Neutrophil (primary cell): Measurements from ENCODE around the gene FRMPD4.

ENCODE experiments used
- H3K27ac ChIP-seq: fragments of 200-600 bp; sonication (generic); 2 replicates; pipeline ENCODE4 v1.5.1; 2016; ENCODE audit warnings: mild to moderate bottlenecking, moderate library complexity
- H3K27me3 ChIP-seq: fragments of 200-600 bp; sonication (generic); 2 replicates; pipeline ENCODE4 v1.6.0; 2016; ENCODE audit warnings: mild to moderate bottlenecking
- H3K36me3 ChIP-seq: fragments of 200-600 bp; sonication (generic); 2 replicates; pipeline ENCODE4 v1.5.1; 2017
- H3K4me1 ChIP-seq, 2 experiments: fragments of 200-600 bp in 1 of 2; sonication (generic) in 1 of 2; 1 replicate in 1 of 2; 2 replicates in 1 of 2; pipeline versions ENCODE4 v1.5.1 to v1.6.1; 2013 to 2016; ENCODE audit warnings: low read depth in 1 of 2, low read length in 1 of 2, mild to moderate bottlenecking in 1 of 2, moderate library complexity in 1 of 2; ENCODE audit not compliant: control insufficient read depth in 1 of 2, insufficient read depth in 1 of 2
- H3K4me3 ChIP-seq, 2 experiments: fragments of 200-600 bp in 1 of 2; sonication (generic) in 1 of 2; 1 replicate in 1 of 2; 2 replicates in 1 of 2; pipeline ENCODE4 v1.5.1; 2013 to 2016; ENCODE audit warnings: low read depth in 1 of 2, low read length in 1 of 2, mild to moderate bottlenecking in 1 of 2, moderate library complexity in 1 of 2
- H3K9me3 ChIP-seq: fragments of 200-600 bp; sonication (generic); 2 replicates; pipeline ENCODE4 v1.5.1; 2016
- TF ChIP-seq, protein P1 (sequence below): fragments of 200-600 bp; sonication (generic); IDR thresholded peaks from 2 replicates; pipeline ENCODE4 v1.5.1; 2016; ENCODE audit warnings: antibody characterized with exemption

Gene FRMPD4

DNA sequence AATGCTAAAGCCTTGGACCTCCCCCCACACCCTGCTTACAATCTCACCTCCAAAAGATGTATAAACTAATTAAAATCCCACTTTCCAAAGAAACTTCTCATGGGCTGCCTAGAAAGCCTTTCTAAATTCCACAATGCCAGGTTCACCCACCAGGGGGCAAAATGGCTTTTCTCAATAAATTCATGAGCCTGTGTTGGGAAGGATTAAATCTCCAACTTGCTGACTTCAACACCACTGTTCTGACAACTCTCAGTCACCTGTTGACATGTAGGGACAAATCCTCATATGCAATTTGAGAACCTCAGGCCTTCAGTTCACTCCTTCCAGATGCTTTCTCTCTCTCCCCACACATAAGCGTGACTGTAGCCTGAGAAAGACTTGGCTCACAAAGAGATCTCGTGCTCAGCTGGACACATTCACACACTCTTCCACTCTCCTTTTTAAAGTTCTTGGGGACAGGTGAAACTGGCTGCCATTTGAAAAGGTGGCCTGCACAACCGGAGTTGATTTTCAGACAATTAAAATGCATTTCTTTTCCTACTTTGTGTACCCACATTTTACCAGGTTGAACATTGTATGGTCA, 564.3 kb downstream of the FRMPD4 start:
- Histone ChIP-seq H3K4me1 (no peaks in the 10 kb centered on the region), H3K36me3 (no peaks in the 10 kb centered on the region), H3K9me3 (no peaks in the 10 kb centered on the region), H3K27me3 (no peaks in the 10 kb centered on the region), H3K4me3 (no peak overlapping the region), H3K27ac (no peak overlapping the region)
- TF ChIP-seq, protein P1, sequence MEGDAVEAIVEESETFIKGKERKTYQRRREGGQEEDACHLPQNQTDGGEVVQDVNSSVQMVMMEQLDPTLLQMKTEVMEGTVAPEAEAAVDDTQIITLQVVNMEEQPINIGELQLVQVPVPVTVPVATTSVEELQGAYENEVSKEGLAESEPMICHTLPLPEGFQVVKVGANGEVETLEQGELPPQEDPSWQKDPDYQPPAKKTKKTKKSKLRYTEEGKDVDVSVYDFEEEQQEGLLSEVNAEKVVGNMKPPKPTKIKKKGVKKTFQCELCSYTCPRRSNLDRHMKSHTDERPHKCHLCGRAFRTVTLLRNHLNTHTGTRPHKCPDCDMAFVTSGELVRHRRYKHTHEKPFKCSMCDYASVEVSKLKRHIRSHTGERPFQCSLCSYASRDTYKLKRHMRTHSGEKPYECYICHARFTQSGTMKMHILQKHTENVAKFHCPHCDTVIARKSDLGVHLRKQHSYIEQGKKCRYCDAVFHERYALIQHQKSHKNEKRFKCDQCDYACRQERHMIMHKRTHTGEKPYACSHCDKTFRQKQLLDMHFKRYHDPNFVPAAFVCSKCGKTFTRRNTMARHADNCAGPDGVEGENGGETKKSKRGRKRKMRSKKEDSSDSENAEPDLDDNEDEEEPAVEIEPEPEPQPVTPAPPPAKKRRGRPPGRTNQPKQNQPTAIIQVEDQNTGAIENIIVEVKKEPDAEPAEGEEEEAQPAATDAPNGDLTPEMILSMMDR: no peak

DNA sequence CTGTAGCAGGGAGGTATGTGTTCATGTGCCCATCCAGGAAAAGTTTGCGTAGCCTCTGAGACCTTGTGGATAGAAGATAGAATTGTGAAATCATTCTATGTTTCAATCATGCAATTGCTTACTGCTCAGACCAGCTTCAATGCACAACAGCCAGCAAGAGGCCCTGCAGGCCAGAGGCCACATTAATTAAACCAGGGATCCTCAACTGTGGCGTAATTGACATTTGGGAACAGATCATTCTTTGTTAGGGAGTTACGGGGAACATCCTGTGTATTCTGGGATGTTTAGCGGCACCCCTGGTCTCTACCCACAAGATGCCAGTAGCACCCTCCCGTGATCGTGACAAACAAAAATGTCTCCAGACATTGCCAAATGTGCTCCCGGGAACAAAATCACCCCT, 566.4 kb downstream of the FRMPD4 start:
- no peaks in the 10 kb centered on the region for H3K4me1 ChIP-seq
- no peaks in the 10 kb centered on the region for H3K36me3 ChIP-seq
- TF ChIP-seq, protein P1: no peak
- no peak overlapping the region for H3K4me3 ChIP-seq
- H3K27ac ChIP-seq: no peak overlapping the region
- H3K9me3 ChIP-seq: no peaks in the 10 kb centered on the region
- no peaks in the 10 kb centered on the region for H3K27me3 ChIP-seq

DNA sequence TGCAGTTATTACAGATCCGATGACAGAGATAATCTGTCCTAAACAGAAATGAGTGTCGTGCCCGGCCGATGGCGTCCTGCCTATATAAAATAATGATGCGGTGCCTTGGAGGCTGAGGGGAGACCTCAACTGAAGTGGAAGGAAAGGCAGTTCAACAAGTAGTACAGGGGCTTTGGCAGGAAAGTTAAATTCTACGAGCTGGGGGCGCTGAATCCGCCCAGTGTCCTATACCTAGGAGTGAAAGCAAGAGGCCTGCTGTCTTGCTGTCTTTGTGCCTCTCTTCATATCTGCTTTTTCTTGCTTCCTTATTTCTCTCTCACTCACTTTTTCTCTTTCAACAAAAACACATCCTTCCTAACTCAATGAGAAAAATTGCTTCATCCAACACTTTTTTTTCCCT, 570.8 kb downstream of the FRMPD4 start:
- Histone ChIP-seq H3K9me3 (no peaks in the 10 kb centered on the region), H3K27ac (no peak overlapping the region), H3K4me1 (no peaks in the 10 kb centered on the region), H3K4me3 (no peak overlapping the region), H3K36me3 (no peaks in the 10 kb centered on the region), H3K27me3 (no peaks in the 10 kb centered on the region)
- TF ChIP-seq, protein P1: no peak

DNA sequence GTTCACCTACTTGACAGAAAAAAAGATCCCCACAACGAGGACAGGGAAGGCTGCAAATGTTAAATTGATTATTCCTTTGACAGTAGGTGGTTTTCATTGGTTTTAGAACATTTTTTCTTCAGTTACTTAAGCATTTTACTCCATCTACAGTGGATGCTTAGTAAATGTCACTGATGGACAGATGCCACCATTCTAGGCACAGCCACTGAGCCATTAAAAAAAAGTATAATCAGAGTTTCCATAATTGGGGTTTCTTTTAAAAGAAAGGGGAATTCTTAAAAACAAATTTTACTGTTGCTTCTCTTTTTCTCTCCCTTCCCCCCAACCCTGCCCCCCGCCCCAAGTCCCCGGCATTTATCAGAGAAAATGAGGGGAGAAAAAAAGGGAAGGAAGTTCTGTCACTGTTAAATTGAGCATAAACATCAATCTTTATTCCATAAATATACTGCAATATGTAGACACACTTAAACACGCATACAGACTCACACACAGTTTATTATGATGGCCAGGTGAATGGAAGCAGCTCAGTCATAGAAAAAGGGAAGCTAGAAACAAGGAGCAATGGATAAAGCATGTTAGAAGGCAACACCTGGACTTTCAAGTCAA, 573.3 kb downstream of the FRMPD4 start:
- TF ChIP-seq, protein P1: no peak
- Histone ChIP-seq H3K27ac (no peak overlapping the region), H3K27me3 (no peaks in the 10 kb centered on the region)

DNA sequence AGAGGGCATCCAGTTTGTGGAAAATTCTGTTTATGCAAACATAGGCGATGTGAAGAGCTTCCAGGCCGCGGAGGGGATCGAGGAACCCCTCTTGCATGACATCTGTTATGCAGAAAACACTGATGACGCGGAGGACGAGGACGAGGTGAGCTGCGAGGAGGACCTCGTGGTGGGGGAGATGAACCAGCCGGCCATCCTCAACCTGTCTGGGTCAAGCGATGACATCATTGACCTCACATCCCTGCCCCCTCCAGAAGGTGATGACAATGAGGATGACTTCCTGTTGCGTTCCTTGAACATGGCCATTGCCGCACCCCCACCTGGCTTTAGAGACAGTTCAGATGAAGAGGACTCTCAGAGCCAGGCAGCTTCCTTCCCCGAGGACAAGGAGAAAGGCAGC, 578.3 kb downstream of the FRMPD4 start:
- H3K9me3 ChIP-seq: no peaks in the 10 kb centered on the region
- no peaks in the 10 kb centered on the region for H3K36me3 ChIP-seq
- H3K27ac ChIP-seq: no peak overlapping the region
- no peaks in the 10 kb centered on the region for H3K27me3 ChIP-seq
- H3K4me1 ChIP-seq: no peaks in the 10 kb centered on the region
- TF ChIP-seq, protein P1: no peak
- no peak overlapping the region for H3K4me3 ChIP-seq

More for the DNA sequence above, 573.3 kb downstream of the FRMPD4 start:
- H3K36me3 ChIP-seq: no peaks in the 10 kb centered on the region
- no peak overlapping the region for H3K4me3 ChIP-seq
- no peaks in the 10 kb centered on the region for H3K9me3 ChIP-seq
- H3K4me1 ChIP-seq: no peaks in the 10 kb centered on the region
